IMR-90 (cell line): ENCODE measurements around the gene PARVG.

ENCODE experiments used
- BHLHE40 ChIP-seq: fragments of 150-350 bp; IDR thresholded peaks from 2 replicates; pipeline ENCODE4 v1.6.1; 2016; ENCODE audit warnings: mild to moderate bottlenecking, low read depth, low read length
- CEBPB ChIP-seq: IDR thresholded peaks from 2 replicates; pipeline ENCODE4 v1.6.1; 2012; ENCODE audit warnings: low read depth, low read length, improper control_type of control experiment
- CTCF ChIP-seq: conservative IDR thresholded peaks from 2 replicates; pipeline ENCODE4 v1.5.1; 2012; ENCODE audit warnings: mild to moderate bottlenecking, low read depth, low read length, improper control_type of control experiment
- ELK1 ChIP-seq: fragments of 150-350 bp; IDR thresholded peaks from 2 replicates; pipeline ENCODE4 v1.6.1; 2016; ENCODE audit warnings: low read depth, mild to moderate bottlenecking, low read length, moderate library complexity, borderline replicate concordance
- FOS ChIP-seq: fragments of 150-350 bp; IDR thresholded peaks from 2 replicates; pipeline ENCODE4 v1.6.1; 2016; ENCODE audit warnings: low read depth, low read length
- MAFK ChIP-seq: IDR thresholded peaks from 2 replicates; pipeline ENCODE4 v1.6.1; 2012; ENCODE audit warnings: low read depth, low read length, improper control_type of control experiment
- MXI1 ChIP-seq: IDR thresholded peaks from 2 replicates; pipeline ENCODE4 v1.6.1; 2012; ENCODE audit warnings: low read depth, mild to moderate bottlenecking, low read length, moderate library complexity, borderline replicate concordance
- NFE2L2 ChIP-seq: fragments of 150-350 bp; IDR thresholded peaks from 2 replicates; pipeline ENCODE4 v1.6.1; 2016; ENCODE audit warnings: low read depth, mild to moderate bottlenecking, low read length
- POLR2A ChIP-seq: IDR thresholded peaks from 2 replicates; pipeline ENCODE4 v1.6.1; 2012; ENCODE audit warnings: mild to moderate bottlenecking, low read depth, low read length
- RAD21 ChIP-seq: IDR thresholded peaks from 2 replicates; pipeline ENCODE4 v1.6.1; 2012; ENCODE audit warnings: low read length, improper control_type of control experiment
- RFX5 ChIP-seq: IDR thresholded peaks from 2 replicates; pipeline ENCODE4 v1.8.0; 2012; ENCODE audit warnings: low read depth, mild to moderate bottlenecking, low read length, moderate library complexity
- SMC3 ChIP-seq: fragments of 150-350 bp; IDR thresholded peaks from 2 replicates; pipeline ENCODE4 v1.6.1; 2016; ENCODE audit warnings: low read depth, mild to moderate bottlenecking, antibody characterized with exemption, low read length, moderate library complexity
- USF2 ChIP-seq: fragments of 150-350 bp; IDR thresholded peaks from 2 replicates; pipeline ENCODE4 v1.6.1; 2017; ENCODE audit warnings: mild to moderate bottlenecking, antibody characterized with exemption, low read length, low read depth

- TF ChIP-seq CTCF (no peak), POLR2A (no peak), SMC3 (no peak), FOS (no peak), RFX5 (no peak), RAD21 (no peak), USF2 (no peak), ELK1 (no peak), CEBPB (no peak), NFE2L2 (no peak), MAFK (no peak), MXI1 (no peak), BHLHE40 (no peak)
Measured at GRCh38 chr22:44256085-44256484, 75.4 kb downstream of the PARVG start.
